GM18505 (cell line): ENCODE results near the gene CELA3B.
"Not testable (repeated sequence)": the region's sequence is repeated elsewhere in the genome, so short reads cannot be mapped to it uniquely, and the experiment has no call there.

Source experiments
- ATAC-seq: cut with Tn5 transposase; IDR thresholded peaks from one replicate; pipeline ENCODE4 v1.9.1; 2021; ENCODE audit not compliant: unreplicated experiment
- POLR2A ChIP-seq: IDR thresholded peaks from 4 replicates; pipeline ENCODE4 v1.6.1; 2011; ENCODE audit warnings: borderline replicate concordance; ENCODE audit not compliant: insufficient read depth, insufficient read length; ENCODE audit errors: extremely low read depth

Gene CELA3B

GRCh38 chr1:21955058-21955457 lies 21.8 kb upstream of the CELA3B start:
- no peak for ATAC-seq
- TF ChIP-seq POLR2A: no peak

GRCh38 chr1:21955501-21956281 lies 21.1 kb upstream of the CELA3B start:
- ATAC-seq: no peak

GRCh38 chr1:21956720-21957552 lies 19.9 kb upstream of the CELA3B start:
- no peak for TF ChIP-seq POLR2A
- no peak for ATAC-seq

More at GRCh38 chr1:21955501-21956281, 21.1 kb upstream of the CELA3B start:
- TF ChIP-seq POLR2A: no peak

GRCh38 chr1:21961337-21961736 lies 15.5 kb upstream of the CELA3B start:
- no peak for ATAC-seq
- TF ChIP-seq POLR2A: no peak

- no peak for ATAC-seq
- TF ChIP-seq POLR2A: no peak
Observed at GRCh38 chr1:21961799-21962198, 15.0 kb upstream of the CELA3B start.

- no peak for ATAC-seq
- TF ChIP-seq POLR2A: no peak
Observed at GRCh38 chr1:21963477-21964217, 13.2 kb upstream of the CELA3B start.

GRCh38 chr1:21966247-21967000 lies 10.4 kb upstream of the CELA3B start:
- ATAC-seq: no peak
- TF ChIP-seq POLR2A: no peak

- ATAC-seq: not testable (repeated sequence)
Observed at GRCh38 chr1:21967216-21967615, 9.6 kb upstream of the CELA3B start.

- ATAC-seq: not testable (repeated sequence)
Observed at GRCh38 chr1:21969066-21969465, 7.8 kb upstream of the CELA3B start.

GRCh38 chr1:21970523-21970922 lies 6.3 kb upstream of the CELA3B start:
- ATAC-seq: not testable (repeated sequence)

GRCh38 chr1:21972973-21973441 lies 3.8 kb upstream of the CELA3B start:
- ATAC-seq: not testable (repeated sequence)

- not testable (repeated sequence) for ATAC-seq
Observed at GRCh38 chr1:21973948-21974347, 2.9 kb upstream of the CELA3B start.

GRCh38 chr1:21974699-21975098 lies 2.1 kb upstream of the CELA3B start:
- not testable (repeated sequence) for ATAC-seq

- ATAC-seq: not testable (repeated sequence)
Observed at GRCh38 chr1:21975296-21975695, 1.5 kb upstream of the CELA3B start.

- not testable (repeated sequence) for ATAC-seq
Observed at GRCh38 chr1:21978209-21978608, 1.4 kb downstream of the CELA3B start.

GRCh38 chr1:21980515-21981220 lies 3.8 kb downstream of the CELA3B start:
- not testable (repeated sequence) for ATAC-seq

GRCh38 chr1:21981253-21981652 lies 4.4 kb downstream of the CELA3B start:
- ATAC-seq: not testable (repeated sequence)

GRCh38 chr1:21982122-21982521 lies 5.3 kb downstream of the CELA3B start:
- ATAC-seq: not testable (repeated sequence)
